ENCODE data around the gene SCARB1. TPM values are rescaled to one million over a fixed set of nuclear protein-coding genes. Genes with fewer than 3 reads are reported as not detected.

SCARB1 gene
- total RNA-seq, 2 donors from 2014 or later, result 16.5 to 18.9 TPM

DNA sequence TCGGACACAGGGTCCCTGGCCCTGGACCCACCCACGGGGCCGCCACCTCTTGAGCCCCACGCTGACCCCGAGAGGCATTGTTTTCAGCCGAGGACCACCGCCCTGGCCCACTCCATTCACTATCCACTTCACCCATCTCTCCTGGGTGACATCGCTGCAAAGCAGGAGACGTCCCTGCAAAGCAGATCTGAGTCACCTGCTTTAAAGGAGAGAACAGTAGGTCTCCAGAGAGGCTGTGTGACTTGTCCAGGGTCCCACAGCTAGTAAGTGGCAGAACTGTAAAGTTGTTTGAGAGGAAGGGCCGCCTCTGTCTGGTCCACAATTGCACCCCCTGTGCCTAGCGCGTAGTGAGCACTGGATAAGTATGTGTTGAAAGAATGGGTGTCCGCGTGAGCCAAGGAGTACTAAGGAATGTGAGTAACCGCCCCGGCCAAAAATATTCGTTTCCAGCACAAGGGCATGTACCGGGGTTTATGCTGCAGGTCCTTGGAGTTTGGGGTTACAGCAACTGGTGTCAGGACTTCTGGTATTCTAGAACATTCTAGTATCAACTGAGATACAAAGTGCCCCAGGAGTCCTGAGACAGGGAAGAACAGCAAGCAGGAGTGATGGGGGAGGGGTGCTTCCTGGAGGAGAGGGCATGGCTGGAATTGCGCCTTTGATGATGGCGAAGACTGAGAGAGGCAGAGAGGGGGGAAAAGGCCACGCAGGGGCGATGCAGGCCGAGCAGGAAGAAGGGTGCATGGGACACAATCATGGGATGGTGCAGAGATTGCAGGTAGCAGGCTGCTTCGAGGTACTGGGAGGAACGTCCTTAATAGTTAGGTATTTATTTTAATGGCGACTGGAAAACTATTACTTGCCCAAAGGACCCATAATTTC lies 91.1 kb downstream of the SCARB1 start:
- whole genome bisulfite sequencing, 2 donors, result 54 to 55% methylated on average over 26 of the region's 26 CpGs

DNA sequence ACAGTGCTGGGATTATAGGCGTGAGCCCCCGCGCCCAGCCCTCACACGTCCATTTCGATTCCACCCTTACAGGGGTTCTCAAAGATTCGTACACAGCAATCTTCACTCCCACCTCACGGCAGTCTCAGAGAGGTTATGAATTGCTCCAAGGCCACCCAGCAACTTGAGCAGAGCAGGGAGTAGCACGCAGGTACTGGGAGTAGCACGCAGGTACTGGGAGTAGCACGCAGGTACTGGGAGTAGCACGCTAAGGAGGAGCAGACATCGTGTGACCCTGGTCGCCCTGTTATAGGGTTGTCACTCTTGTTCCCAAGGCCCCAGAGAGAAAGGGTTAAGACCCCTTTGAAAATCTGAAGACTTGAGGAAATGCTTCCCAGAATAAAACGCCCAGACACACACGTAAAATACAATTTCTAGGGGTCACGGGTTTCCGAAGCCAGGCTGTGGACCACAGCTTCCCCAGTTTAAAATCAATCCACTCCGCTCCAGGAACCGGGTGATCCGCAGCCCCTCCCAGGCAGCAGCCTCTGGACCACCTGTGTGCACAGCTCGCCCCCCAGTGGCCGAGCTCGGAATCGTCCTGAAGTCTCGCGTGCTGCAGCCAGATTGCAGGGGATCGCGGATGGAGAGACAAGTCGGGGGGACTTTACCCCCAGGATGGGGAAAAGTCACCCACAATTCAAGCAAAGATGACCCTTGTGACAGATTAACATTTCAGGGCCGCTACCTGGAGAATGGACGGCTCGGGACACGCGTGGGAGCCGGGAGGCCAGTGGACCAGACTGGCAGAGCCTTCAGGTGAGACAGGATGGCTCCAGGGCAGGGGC lies 92.0 kb downstream of the SCARB1 start:
- ATAC-seq (peak; percentile 71), DNase-seq (peak; percentile 82 to 89 (median 84))
- TF ChIP-seq, protein P1, sequence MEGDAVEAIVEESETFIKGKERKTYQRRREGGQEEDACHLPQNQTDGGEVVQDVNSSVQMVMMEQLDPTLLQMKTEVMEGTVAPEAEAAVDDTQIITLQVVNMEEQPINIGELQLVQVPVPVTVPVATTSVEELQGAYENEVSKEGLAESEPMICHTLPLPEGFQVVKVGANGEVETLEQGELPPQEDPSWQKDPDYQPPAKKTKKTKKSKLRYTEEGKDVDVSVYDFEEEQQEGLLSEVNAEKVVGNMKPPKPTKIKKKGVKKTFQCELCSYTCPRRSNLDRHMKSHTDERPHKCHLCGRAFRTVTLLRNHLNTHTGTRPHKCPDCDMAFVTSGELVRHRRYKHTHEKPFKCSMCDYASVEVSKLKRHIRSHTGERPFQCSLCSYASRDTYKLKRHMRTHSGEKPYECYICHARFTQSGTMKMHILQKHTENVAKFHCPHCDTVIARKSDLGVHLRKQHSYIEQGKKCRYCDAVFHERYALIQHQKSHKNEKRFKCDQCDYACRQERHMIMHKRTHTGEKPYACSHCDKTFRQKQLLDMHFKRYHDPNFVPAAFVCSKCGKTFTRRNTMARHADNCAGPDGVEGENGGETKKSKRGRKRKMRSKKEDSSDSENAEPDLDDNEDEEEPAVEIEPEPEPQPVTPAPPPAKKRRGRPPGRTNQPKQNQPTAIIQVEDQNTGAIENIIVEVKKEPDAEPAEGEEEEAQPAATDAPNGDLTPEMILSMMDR (IDR thresholded peaks at IDR 0.05), result peak; percentile 84 to 98 (median 92)
- no peak for TF ChIP-seq POLR2A (IDR thresholded peaks at IDR 0.05)
- Histone ChIP-seq H3K9me3 (no peaks in the 10 kb centered on the region), H3K36me3 (replicated peaks in 1 of 2; ENCODE audit: insufficient read depth in 1 of 2, low read depth in 2 of 2) (no peaks in the 10 kb centered on the region), H3K27ac (no peak overlapping the region), H3K4me1 (peaks cover 10% of the 10 kb centered on the region), H3K4me3 (no peak overlapping the region), H3K27me3 (no peaks in the 10 kb centered on the region)
- intact Hi-C loops (cut with DNase I), result loop anchor here (2.0 to 10.0 kb wide), 2 partner anchors 417 to 737 kb away; no protein-coding TSS in a partner anchor
- WGBS, 2 donors, result 18 to 25% methylated on average over 23 to 35 of the region's 35 CpGs

More for the DNA sequence above, 91.1 kb downstream of the SCARB1 start:
- TF ChIP-seq POLR2A (IDR thresholded peaks at IDR 0.05), result no peak
- TF ChIP-seq, protein P1 (IDR thresholded peaks at IDR 0.05), result no peak
- Histone ChIP-seq H3K4me1 (peaks cover 6% of the 10 kb centered on the region), H3K36me3 (replicated peaks in 1 of 2; ENCODE audit: insufficient read depth in 1 of 2, low read depth in 2 of 2) (no peaks in the 10 kb centered on the region), H3K4me3 (no peak overlapping the region), H3K27me3 (no peaks in the 10 kb centered on the region), H3K9me3 (no peaks in the 10 kb centered on the region), H3K27ac (no peak overlapping the region)
- ATAC-seq (no peak), DNase-seq (no peak)
- intact Hi-C loops (cut with DNase I), result loop anchor here (2.0 to 10.0 kb wide), 2 partner anchors 418 to 738 kb away; no protein-coding TSS in a partner anchor

- WGBS, 2 donors, result 84% methylated on average over 5 of the region's 5 CpGs
- ATAC-seq (no peak), DNase-seq (no peak)
- intact Hi-C loops (cut with DNase I), result loop anchor here (10.0 kb wide), 1 partner anchor 416 kb away; no protein-coding TSS in a partner anchor
- Histone ChIP-seq H3K4me3 (no peak overlapping the region), H3K9me3 (no peaks in the 10 kb centered on the region), H3K4me1 (peaks cover 13% of the 10 kb centered on the region), H3K27ac (no peak overlapping the region), H3K27me3 (no peaks in the 10 kb centered on the region), H3K36me3 (replicated peaks in 1 of 2; ENCODE audit: insufficient read depth in 1 of 2, low read depth in 2 of 2) (no peaks in the 10 kb centered on the region)
- no peak for TF ChIP-seq POLR2A (IDR thresholded peaks at IDR 0.05)
- TF ChIP-seq, protein P1 (IDR thresholded peaks at IDR 0.05), result no peak
These were observed 92.9 kb downstream of the SCARB1 start for GRCh38 chr12:124770728-124771127.

DNA sequence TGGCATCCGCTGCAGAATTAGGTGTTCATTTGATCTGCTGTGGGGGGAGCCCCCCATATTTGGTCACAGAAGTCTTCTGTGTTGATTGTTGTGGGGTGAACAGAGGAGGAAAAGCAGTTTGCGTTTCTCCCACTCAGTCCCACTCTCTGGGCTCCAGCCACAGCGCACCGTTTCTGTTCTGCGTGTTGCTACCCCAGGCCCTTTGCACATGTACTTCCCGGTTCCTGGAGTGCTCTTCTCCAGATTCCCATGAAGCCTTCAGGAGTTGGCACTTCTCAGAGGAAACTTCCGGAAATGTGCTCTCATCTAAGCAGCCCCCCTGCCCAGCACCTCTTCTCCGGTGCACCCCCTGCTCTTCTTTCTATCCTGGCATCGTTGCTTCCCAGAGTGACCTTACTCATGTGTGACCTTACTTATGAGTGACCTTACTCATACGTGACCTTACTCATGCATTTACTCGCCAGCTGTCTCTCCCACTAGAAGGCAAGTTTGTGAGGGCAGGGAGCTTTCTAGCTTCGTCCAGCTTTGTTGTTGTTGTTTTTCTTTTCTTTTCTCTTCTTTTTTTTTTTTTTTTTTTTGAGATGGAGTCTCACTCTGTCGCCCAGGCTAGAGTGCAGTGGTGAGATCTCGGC lies 93.7 kb downstream of the SCARB1 start:
- H3K36me3 ChIP-seq (replicated peaks in 1 of 2; ENCODE audit: insufficient read depth in 1 of 2, low read depth in 2 of 2), result no peaks in the 10 kb centered on the region
- intact Hi-C loops (cut with DNase I), result loop anchor here (10.0 kb wide), 1 partner anchor 415 kb away; no protein-coding TSS in a partner anchor
- no peaks in the 10 kb centered on the region for H3K27me3 ChIP-seq
- no peaks in the 10 kb centered on the region for H3K9me3 ChIP-seq
- ATAC-seq (no peak), DNase-seq (no peak)
- no peak overlapping the region for H3K4me3 ChIP-seq
- no peak overlapping the region for H3K27ac ChIP-seq
- H3K4me1 ChIP-seq, result peaks cover 13% of the 10 kb centered on the region
- 70 to 79% methylated on average over 14 of the region's 14 CpGs for WGBS, 2 donors
- no peak for TF ChIP-seq POLR2A (IDR thresholded peaks at IDR 0.05)
- TF ChIP-seq, protein P1 (IDR thresholded peaks at IDR 0.05), result no peak

Data from body of pancreas (tissue), 4 donors.